Stimulated activated CD4-positive, alpha-beta T cell treated with anti-CD3 and anti-CD28 coated beads, Interleukin-12 subunit alpha, Interleukin-12 subunit beta, amount 100 ng/mL, for 4 hours (primary cell): ENCODE results near the gene SHQ1.

ENCODE experiments used
- DNase-seq: peaks from one replicate; pipeline ENCODE4 v3.0.0-alpha.2; 2020

The SHQ1 gene

GRCh38 chr3:72847282-72847681 is 963 bp downstream of the SHQ1 start:
- no peak for DNase-seq

- DNase-seq: no peak
Measured at GRCh38 chr3:72846166-72846565, 2.1 kb downstream of the SHQ1 start.

- DNase-seq: no peak
Measured at GRCh38 chr3:72844436-72844993, 3.7 kb downstream of the SHQ1 start.

- no peak for DNase-seq
Measured at GRCh38 chr3:72839057-72839456, 9.2 kb downstream of the SHQ1 start.

GRCh38 chr3:72836923-72837322 is 11.3 kb downstream of the SHQ1 start:
- DNase-seq: no peak

- DNase-seq: no peak
Measured at GRCh38 chr3:72836416-72836815, 11.8 kb downstream of the SHQ1 start.

GRCh38 chr3:72830452-72831223 is 17.6 kb downstream of the SHQ1 start:
- no peak for DNase-seq

GRCh38 chr3:72829701-72830100 is 18.5 kb downstream of the SHQ1 start:
- no peak for DNase-seq

GRCh38 chr3:72821161-72821781 is 27.0 kb downstream of the SHQ1 start:
- DNase-seq: no peak

- no peak for DNase-seq
Measured at GRCh38 chr3:72820415-72820814, 27.8 kb downstream of the SHQ1 start.

- no peak for DNase-seq
Measured at GRCh38 chr3:72818905-72819304, 29.3 kb downstream of the SHQ1 start.

- DNase-seq: no peak
Measured at GRCh38 chr3:72818092-72818773, 30.0 kb downstream of the SHQ1 start.

GRCh38 chr3:72816862-72817355 is 31.3 kb downstream of the SHQ1 start:
- DNase-seq: no peak

GRCh38 chr3:72814308-72814707 is 33.9 kb downstream of the SHQ1 start:
- DNase-seq: no peak

GRCh38 chr3:72812201-72812600 is 36.0 kb downstream of the SHQ1 start:
- no peak for DNase-seq

GRCh38 chr3:72811571-72811970 is 36.7 kb downstream of the SHQ1 start:
- DNase-seq: no peak

- DNase-seq: no peak
Measured at GRCh38 chr3:72810659-72811434, 37.4 kb downstream of the SHQ1 start.

GRCh38 chr3:72810063-72810462 is 38.2 kb downstream of the SHQ1 start:
- DNase-seq: no peak

GRCh38 chr3:72804361-72804760 is 43.9 kb downstream of the SHQ1 start:
- DNase-seq: no peak

GRCh38 chr3:72803573-72803972 is 44.7 kb downstream of the SHQ1 start:
- no peak for DNase-seq

GRCh38 chr3:72802001-72802400 is 46.2 kb downstream of the SHQ1 start:
- DNase-seq: no peak

- DNase-seq: no peak
Measured at GRCh38 chr3:72800869-72801268, 47.4 kb downstream of the SHQ1 start.
